Heart right ventricle (tissue), 16 donors: Measurements from ENCODE around the gene FAM50B. TPM values are rescaled to one million over a fixed set of nuclear protein-coding genes. Genes with fewer than 3 reads are reported as not detected.

Source experiments
- ATAC-seq, 8 donors: fragments of 200-7000 bp; cut with Tn5 transposase; one replicate each; pipeline ENCODE4 v1.9.1; 2020; ENCODE audit warnings: mild to moderate bottlenecking in 8 of 8, moderate library complexity in 8 of 8, moderate number of reproducible peaks in 1 of 8
- DNase-seq, 2 donors: peaks; one replicate each; pipeline ENCODE4 v3.0.0-alpha.2; 2020
- H3K27ac ChIP-seq, 10 donors: fragments of 200-600 bp; sonication (generic) in 2 of 10; one replicate each; pipeline versions ENCODE4 v1.5.0 to v1.8.0; 2020 to 2022; ENCODE audit warnings: mild to moderate bottlenecking in 3 of 10
- H3K27me3 ChIP-seq, 7 donors: fragments of 200-600 bp; one replicate each; pipeline ENCODE4 v1.8.0; 2021 to 2022; ENCODE audit warnings: mild to moderate bottlenecking in 2 of 7
- H3K36me3 ChIP-seq, 9 donors: fragments of 200-600 bp; sonication (generic) in 1 of 9; one replicate each; pipeline versions ENCODE4 v1.5.0 to v1.8.0; 2020 to 2022; ENCODE audit warnings: mild to moderate bottlenecking in 2 of 9
- H3K4me1 ChIP-seq, 9 donors: fragments of 200-600 bp; sonication (generic) in 1 of 9; one replicate each; pipeline versions ENCODE4 v1.5.0 to v1.8.0; 2020 to 2022; ENCODE audit warnings: mild to moderate bottlenecking in 4 of 9
- H3K4me3 ChIP-seq, 10 donors: fragments of 200-600 bp; sonication (generic) in 2 of 10; one replicate each; pipeline versions ENCODE4 v1.5.0 to v1.8.0; 2020 to 2022; ENCODE audit warnings: mild to moderate bottlenecking in 7 of 10, moderate library complexity in 2 of 10
- H3K9me3 ChIP-seq, 11 donors: fragments of 200-600 bp in 10 of 11; sonication (generic) in 2 of 11; one replicate each; pipeline versions ENCODE4 v1.5.0 to v1.8.0; 2013 to 2022; ENCODE audit warnings: mild to moderate bottlenecking in 2 of 11, control low read depth in 1 of 11, moderate library complexity in 1 of 11
- WGBS, 2 donors: extraction: QIAGEN DNeasy Blood & Tissue Kit; methylation state at CpG; one replicate each; pipeline ENCODE4 v1.1.7; 2013; ENCODE audit warnings: inconsistent platforms in 1 of 2; 5-methylcytosine and 5-hydroxymethylcytosine counted together
- intact Hi-C, 10 donors: fragments of 100-400 bp; cut with DNase I; formaldehyde crosslinking; loops; one replicate each; pipeline versions ENCODE4 v1.11.1 to v1.14.2; 2022
- polyA plus RNA-seq, 2 donors: library from polyadenylated mRNA; stranded (reverse); fragments of 200-250 nt; gene quantifications; one replicate each; pipeline ENCODE4 v1.2.3, GENCODE V29; 2013
- total RNA-seq, 10 donors: library from RNA; stranded (reverse); fragmentation: NEBNext Ultra II Directional in 3 of 10; extraction: Animal tissue kit (Norgen Biotek cat#: 25700) in 3 of 10; gene quantifications; one replicate each; pipeline versions ENCODE4 v1.2.1 to v1.2.4, GENCODE V29; 2021 to 2023
- TF ChIP-seq, protein P1 (sequence below), 9 donors: fragments of 200-600 bp; sonication (generic) in 2 of 9; IDR thresholded peaks; one replicate each; pipeline versions ENCODE4 v1.5.0 to v1.8.0; 2021 to 2022; ENCODE audit warnings: antibody characterized with exemption in 9 of 9, mild to moderate bottlenecking in 5 of 9, moderate library complexity in 1 of 9
- donor health status: Arrhythmogenic right ventricular cardiomyopathy.
- donor health status: ischemic (EF 13 %, LVEDD 7.1; RV severe dilation, severe dysfunction).
- donor health status: healthy with polysubstance abuse.
- donor health status: DM: no; HTN: yes; CAD: no.
- donor health status: DM: no; HTN: no; CAD: no.
- donor health status: ischemic (EF 25% LVEDD 6.9; RV normal size, moderate dysfunction).
- donor health status: ischemic (EF 25% LVEDD 5.7; RV mildly dilated, moderate dysfunction).
- donor health status: healthy.
- donor health status: DM: yes; HTN: yes; CAD: no.
- donor health status: Ischemic cardiomyopathy.
- donor health status: ischemic (EF 35%, LVEDD 5.7; RV mildly dilated, moderate dysfunction).
- donor health status: nonischemic (EF 11% LVEDD 7.7; RV severe dilation, severe dysfunction).
- donor health status: DM: yes; HTN: yes; CAD: no.
- donor health status: PGD.
- donor health status: ischemic (EF 29% LVEDD 5.4; RV normal size, mild dysfunction).
- donor health status: nonischemic (EF 23%, LVEDD 6.1; RV moderate dilation, normal function).

Gene FAM50B
- total and polyA plus RNA-seq, 12 donors: 5.9 to 31.3 (median 22.4) TPM

- Histone ChIP-seq H3K9me3 (no peaks in the 10 kb centered on the region), H3K4me1 (peaks cover 9 to 37% (median 22%) of the 10 kb centered on the region in 9 donors), H3K27me3 (no peaks in the 10 kb centered on the region), H3K36me3 (no peaks in the 10 kb centered on the region), H3K27ac (peak overlapping the region in 7 of 10 donors; percentile 49 to 75 (median 64)), H3K4me3 (no peak overlapping the region)
- TF ChIP-seq, protein P1, sequence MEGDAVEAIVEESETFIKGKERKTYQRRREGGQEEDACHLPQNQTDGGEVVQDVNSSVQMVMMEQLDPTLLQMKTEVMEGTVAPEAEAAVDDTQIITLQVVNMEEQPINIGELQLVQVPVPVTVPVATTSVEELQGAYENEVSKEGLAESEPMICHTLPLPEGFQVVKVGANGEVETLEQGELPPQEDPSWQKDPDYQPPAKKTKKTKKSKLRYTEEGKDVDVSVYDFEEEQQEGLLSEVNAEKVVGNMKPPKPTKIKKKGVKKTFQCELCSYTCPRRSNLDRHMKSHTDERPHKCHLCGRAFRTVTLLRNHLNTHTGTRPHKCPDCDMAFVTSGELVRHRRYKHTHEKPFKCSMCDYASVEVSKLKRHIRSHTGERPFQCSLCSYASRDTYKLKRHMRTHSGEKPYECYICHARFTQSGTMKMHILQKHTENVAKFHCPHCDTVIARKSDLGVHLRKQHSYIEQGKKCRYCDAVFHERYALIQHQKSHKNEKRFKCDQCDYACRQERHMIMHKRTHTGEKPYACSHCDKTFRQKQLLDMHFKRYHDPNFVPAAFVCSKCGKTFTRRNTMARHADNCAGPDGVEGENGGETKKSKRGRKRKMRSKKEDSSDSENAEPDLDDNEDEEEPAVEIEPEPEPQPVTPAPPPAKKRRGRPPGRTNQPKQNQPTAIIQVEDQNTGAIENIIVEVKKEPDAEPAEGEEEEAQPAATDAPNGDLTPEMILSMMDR (IDR thresholded peaks at IDR 0.05): no peak
- 74 to 78% methylated on average over 5 of the region's 5 CpGs for WGBS, 2 donors
- ATAC-seq (peak in 6 of 8 donors; percentile 32 to 63 (median 52)), DNase-seq (no peak)
- intact Hi-C loops: loop anchor here in 3 of 10 donors (10.0 kb wide), 3 partner anchors 52 to 608 kb away; no protein-coding TSS in a partner anchor
Observed at GRCh38 chr6:3882866-3883265, 33.7 kb downstream of the FAM50B start.

GRCh38 chr6:3884007-3884745, 35.0 kb downstream of the FAM50B start:
- TF ChIP-seq, protein P1 (IDR thresholded peaks at IDR 0.05): no peak
- H3K27me3 ChIP-seq: no peaks in the 10 kb centered on the region
- H3K9me3 ChIP-seq: no peaks in the 10 kb centered on the region
- no peak for DNase-seq
- H3K27ac ChIP-seq: peak overlapping the region in 9 of 10 donors; percentile 2 to 75 (median 58)
- H3K4me3 ChIP-seq: no peak overlapping the region
- intact Hi-C loops: loop anchor here in 4 of 10 donors (2.0 to 10.0 kb wide), 5 partner anchors 49 to 609 kb away; no protein-coding TSS in a partner anchor
- H3K4me1 ChIP-seq: peaks cover 13 to 49% (median 29%) of the 10 kb centered on the region in 9 donors
- peak; percentile 33 to 77 (median 52) for ATAC-seq
- WGBS, 2 donors: 43 to 55% methylated on average over 6 of the region's 6 CpGs
- no peaks in the 10 kb centered on the region for H3K36me3 ChIP-seq

DNA sequence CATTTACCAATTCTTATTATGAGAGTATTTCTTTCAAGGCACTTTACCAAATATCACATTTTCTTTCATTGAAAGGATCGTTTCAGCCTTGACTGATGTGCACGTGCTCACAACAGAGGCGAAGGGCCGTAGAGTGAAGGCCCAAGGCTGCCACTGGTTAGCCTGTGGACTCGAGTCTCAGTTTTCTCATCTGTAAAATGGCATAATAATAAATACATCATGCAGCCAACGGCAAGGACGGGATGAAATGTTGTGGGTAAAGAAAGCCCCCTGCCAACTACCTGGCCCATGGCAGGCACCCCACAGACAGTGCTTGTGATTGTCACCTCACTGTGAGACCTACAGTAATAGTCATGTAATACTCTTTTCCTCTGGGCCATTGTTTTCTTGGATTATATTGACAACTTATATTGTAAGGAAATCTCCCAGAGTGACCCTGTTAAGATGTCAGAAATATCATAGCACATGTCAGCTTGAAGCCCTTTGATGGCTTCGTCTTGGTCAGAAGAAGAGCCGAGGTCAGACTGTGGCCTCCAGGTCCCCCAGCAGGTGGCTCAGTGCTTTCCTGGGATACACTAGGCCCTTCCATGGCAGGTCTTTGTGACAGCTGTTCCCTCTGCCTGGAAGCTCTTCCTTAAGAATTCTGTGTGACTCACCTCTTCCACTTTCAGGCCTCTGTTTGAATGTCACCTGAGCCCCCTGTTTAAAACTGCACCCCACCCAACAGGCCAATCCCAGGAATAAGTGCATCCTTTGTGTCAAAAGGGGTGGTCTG, 36.3 kb downstream of the FAM50B start:
- TF ChIP-seq, protein P1 (IDR thresholded peaks at IDR 0.05): peak in 7 of 9 donors; percentile 25 to 47 (median 39)
- Histone ChIP-seq H3K9me3 (no peaks in the 10 kb centered on the region), H3K27me3 (no peaks in the 10 kb centered on the region), H3K4me1 (peaks cover 13 to 49% (median 29%) of the 10 kb centered on the region in 9 donors), H3K4me3 (no peak overlapping the region), H3K36me3 (no peaks in the 10 kb centered on the region), H3K27ac (no peak overlapping the region)
- 90 to 94% methylated on average over 9 of the region's 9 CpGs for WGBS, 2 donors
- DNase-seq (no peak), ATAC-seq (peak in 1 of 8 donors; percentile 35)
- intact Hi-C loops: loop anchor here in 8 of 10 donors (2.0 to 10.0 kb wide), 8 partner anchors 47 to 611 kb away; no protein-coding TSS in a partner anchor

DNA sequence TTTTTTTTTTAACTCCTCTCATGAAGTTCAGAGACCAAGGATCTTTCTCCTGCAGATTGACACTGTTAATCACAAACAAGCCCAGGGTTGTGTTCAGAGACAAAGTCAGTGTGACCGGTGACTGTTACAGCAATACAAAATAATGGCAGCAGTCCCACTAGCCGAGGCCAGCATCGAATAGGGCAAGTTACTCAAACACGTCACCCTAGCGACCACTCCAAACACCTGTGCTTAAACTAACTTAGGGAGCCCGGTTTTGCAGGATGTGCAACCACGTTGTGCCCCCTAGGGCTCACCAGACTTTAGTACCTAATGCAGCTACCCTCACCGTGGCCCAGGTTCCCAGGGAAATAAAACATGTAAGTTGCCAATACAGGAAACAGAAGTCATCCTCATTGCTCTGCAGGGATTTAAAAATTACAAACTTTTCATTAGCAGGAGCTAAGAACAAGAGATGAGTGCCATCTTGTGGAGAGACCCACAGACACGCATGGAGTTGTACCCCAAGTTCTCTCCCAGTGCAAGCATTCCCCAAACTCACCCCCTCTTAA, 38.1 kb downstream of the FAM50B start:
- TF ChIP-seq, protein P1 (IDR thresholded peaks at IDR 0.05): peak; percentile 30 to 73 (median 57)
- DNase-seq (peak in 1 of 2 donors; percentile 29), ATAC-seq (peak in 7 of 8 donors; percentile 10 to 49 (median 37))
- Histone ChIP-seq H3K4me3 (no peak overlapping the region), H3K27ac (peak overlapping the region in 1 of 10 donors; percentile 26), H3K4me1 (peaks cover 17 to 57% (median 34%) of the 10 kb centered on the region in 9 donors), H3K36me3 (no peaks in the 10 kb centered on the region), H3K27me3 (no peaks in the 10 kb centered on the region), H3K9me3 (no peaks in the 10 kb centered on the region)
- WGBS, 2 donors: 39 to 41% methylated on average over 9 of the region's 9 CpGs
- intact Hi-C loops: loop anchor here in 8 of 10 donors (1.0 to 10.0 kb wide), 9 partner anchors 45 to 612 kb away; no protein-coding TSS in a partner anchor
